Aorta (tissue), 5 donors: ENCODE results near the gene CEACAM19. TPM values are rescaled to one million over a fixed set of nuclear protein-coding genes. Genes with fewer than 3 reads are reported as not detected.
"Not testable (repeated sequence)": the region's sequence is repeated elsewhere in the genome, so short reads cannot be mapped to it uniquely, and the experiment has no call there.

Experiments
- ATAC-seq: fragments of 200-7000 bp; cut with Tn5 transposase; one replicate; pipeline ENCODE4 v1.9.1; 2022; ENCODE audit warnings: moderate library complexity; ENCODE audit not compliant: low FRiP score
- DNase-seq, 2 donors: peaks; one replicate each; pipeline ENCODE4 v3.0.0-alpha.2; 2020
- H3K27ac ChIP-seq, 2 donors: one replicate each; pipeline ENCODE4 v1.5.1; 2013; ENCODE audit warnings: low read length in 2 of 2, mild to moderate bottlenecking in 2 of 2, moderate library complexity in 2 of 2, control low read depth in 1 of 2, inconsistent platforms in 1 of 2, low read depth in 1 of 2
- H3K27me3 ChIP-seq, 2 donors: one replicate each; pipeline ENCODE4 v1.6.1; 2013; ENCODE audit warnings: control low read depth in 1 of 2, low read length in 1 of 2, mild to moderate bottlenecking in 1 of 2, moderate library complexity in 1 of 2; ENCODE audit not compliant: insufficient read depth in 2 of 2, control insufficient read depth in 1 of 2
- H3K36me3 ChIP-seq, 2 donors: one replicate each; pipeline ENCODE4 v1.6.1; 2013; ENCODE audit warnings: control low read depth in 1 of 2, low read length in 1 of 2, mild to moderate bottlenecking in 1 of 2; ENCODE audit not compliant: insufficient read depth in 2 of 2, control insufficient read depth in 1 of 2
- H3K4me1 ChIP-seq, 2 donors: one replicate each; pipeline ENCODE4 v1.6.1; 2013; ENCODE audit warnings: low read length in 2 of 2, control low read depth in 1 of 2, mild to moderate bottlenecking in 1 of 2, moderate library complexity in 1 of 2; ENCODE audit not compliant: insufficient read depth in 2 of 2, control insufficient read depth in 1 of 2
- H3K4me3 ChIP-seq, 2 donors: one replicate each; pipeline ENCODE4 v1.5.1; 2013; ENCODE audit warnings: low read length in 2 of 2, control low read depth in 1 of 2, mild to moderate bottlenecking in 1 of 2
- H3K9me3 ChIP-seq: one replicate; pipeline ENCODE4 v1.6.1; 2013; ENCODE audit warnings: mild to moderate bottlenecking, low read length; ENCODE audit not compliant: control insufficient read depth
- WGBS, 2 donors: extraction: QIAGEN DNeasy Blood & Tissue Kit; methylation state at CpG; one replicate each; pipeline ENCODE4 v1.1.7; 2013; 5-methylcytosine and 5-hydroxymethylcytosine counted together
- intact Hi-C, 2 donors: fragments of 100-400 bp; cut with DNase I; formaldehyde crosslinking; loops; one replicate each; pipeline versions ENCODE4 v1.14.2 to v1.15.0; 2022
- polyA plus RNA-seq, 2 donors: library from polyadenylated mRNA; stranded (reverse); fragments of 200-250 nt; gene quantifications; one replicate each; pipeline ENCODE4 v1.2.3, GENCODE V29; 2013
- total RNA-seq, 2 donors: library from RNA; stranded (reverse); fragmentation: NEBNext Ultra II Directional; extraction: Animal tissue kit (Norgen Biotek cat#: 25700); gene quantifications; one replicate each; pipeline ENCODE4 v1.2.1, GENCODE V29; 2021
- donor health status: healthy with polysubstance abuse.
- donor health status: Bipolar disorder and iron deficiency.
- donor health status: DM: no; HTN: no; CAD: no.
- donor health status: DM: no; HTN: no; CAD: no.
- donor health status: DM: yes; HTN: yes; CAD: no.

CEACAM19 gene
- total and polyA plus RNA-seq, 4 donors, result 1.8 to 18.4 (median 12.7) TPM

DNA sequence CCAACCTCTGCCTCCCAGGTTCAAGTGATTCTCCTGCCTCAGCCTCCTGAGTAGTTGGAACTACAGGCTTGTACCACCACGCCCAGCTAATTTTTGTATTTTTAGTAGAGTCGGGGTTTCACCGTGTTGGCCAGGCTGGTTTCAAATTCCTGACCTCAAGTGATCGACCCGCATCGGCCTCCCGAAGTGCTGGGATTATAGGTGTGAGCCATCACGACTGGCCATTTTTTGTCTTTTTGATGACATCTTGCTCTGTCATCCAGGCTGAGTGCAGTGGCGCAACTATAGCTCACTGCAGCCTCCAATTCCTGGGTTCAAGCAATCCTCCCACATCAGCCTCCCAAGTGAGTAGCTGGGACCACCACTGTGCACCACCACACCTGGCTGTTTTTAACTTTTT is 49.1 kb downstream of the CEACAM19 start:
- H3K4me1 ChIP-seq, H3K36me3 ChIP-seq, H3K27ac ChIP-seq, DNase-seq, H3K4me3 ChIP-seq, H3K9me3 ChIP-seq, H3K27me3 ChIP-seq, ATAC-seq: not testable (repeated sequence)
- intact Hi-C loops, result loop anchor here (5.0 kb wide), 3 partner anchors 33 to 122 kb away; no protein-coding TSS in a partner anchor
- WGBS, 2 donors, result 95 to 98% methylated on average over 9 of the region's 9 CpGs

DNA sequence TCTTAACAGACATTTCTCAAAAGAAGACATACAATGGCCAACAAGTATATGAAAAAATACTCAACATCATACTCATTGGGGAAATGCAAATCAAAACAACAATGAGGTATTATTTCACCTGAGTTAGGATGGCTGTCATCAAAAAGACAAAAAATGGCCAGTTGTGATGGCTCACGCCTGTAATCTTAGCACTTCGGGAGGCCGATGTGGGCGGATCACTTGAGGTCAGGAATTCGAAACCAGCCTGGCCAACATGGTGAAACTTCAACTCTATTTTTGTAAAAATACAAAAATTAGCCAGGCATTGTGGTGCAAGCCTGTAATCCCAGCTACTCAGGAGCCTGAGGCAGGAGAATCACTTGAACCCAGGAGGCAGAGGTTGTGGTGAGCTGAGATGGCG is 49.7 kb downstream of the CEACAM19 start:
- Histone ChIP-seq H3K4me3 (no peak overlapping the region), H3K9me3 (no peaks in the 10 kb centered on the region), H3K27me3 (no peaks in the 10 kb centered on the region), H3K27ac (no peak overlapping the region), H3K36me3 (no peaks in the 10 kb centered on the region), H3K4me1 (no peaks in the 10 kb centered on the region)
- ATAC-seq, result no peak
- WGBS, 2 donors, result 39 to 41% methylated on average over 6 of the region's 6 CpGs
- no peak for DNase-seq
- intact Hi-C loops, result loop anchor here (5.0 kb wide), 3 partner anchors 34 to 121 kb away; no protein-coding TSS in a partner anchor

- H3K36me3 ChIP-seq, result not testable (repeated sequence)
Measured at GRCh38 chr19:44721369-44721768, 50.1 kb downstream of the CEACAM19 start.

GRCh38 chr19:44722131-44723121 is 51.1 kb downstream of the CEACAM19 start:
- no peak overlapping the region for H3K27ac ChIP-seq
- H3K9me3 ChIP-seq, result no peaks in the 10 kb centered on the region
- intact Hi-C loops, result loop anchor here (5.0 kb wide), 3 partner anchors 35 to 120 kb away; no protein-coding TSS in a partner anchor

More at GRCh38 chr19:44721369-44721768, 50.1 kb downstream of the CEACAM19 start:
- 75 to 77% methylated on average over 5 of the region's 5 CpGs for WGBS, 2 donors
- H3K27ac ChIP-seq, H3K27me3 ChIP-seq, H3K4me3 ChIP-seq, ATAC-seq, DNase-seq, H3K4me1 ChIP-seq, H3K9me3 ChIP-seq: not testable (repeated sequence)
- intact Hi-C loops, result loop anchor here (5.0 kb wide), 3 partner anchors 34 to 121 kb away; no protein-coding TSS in a partner anchor

DNA sequence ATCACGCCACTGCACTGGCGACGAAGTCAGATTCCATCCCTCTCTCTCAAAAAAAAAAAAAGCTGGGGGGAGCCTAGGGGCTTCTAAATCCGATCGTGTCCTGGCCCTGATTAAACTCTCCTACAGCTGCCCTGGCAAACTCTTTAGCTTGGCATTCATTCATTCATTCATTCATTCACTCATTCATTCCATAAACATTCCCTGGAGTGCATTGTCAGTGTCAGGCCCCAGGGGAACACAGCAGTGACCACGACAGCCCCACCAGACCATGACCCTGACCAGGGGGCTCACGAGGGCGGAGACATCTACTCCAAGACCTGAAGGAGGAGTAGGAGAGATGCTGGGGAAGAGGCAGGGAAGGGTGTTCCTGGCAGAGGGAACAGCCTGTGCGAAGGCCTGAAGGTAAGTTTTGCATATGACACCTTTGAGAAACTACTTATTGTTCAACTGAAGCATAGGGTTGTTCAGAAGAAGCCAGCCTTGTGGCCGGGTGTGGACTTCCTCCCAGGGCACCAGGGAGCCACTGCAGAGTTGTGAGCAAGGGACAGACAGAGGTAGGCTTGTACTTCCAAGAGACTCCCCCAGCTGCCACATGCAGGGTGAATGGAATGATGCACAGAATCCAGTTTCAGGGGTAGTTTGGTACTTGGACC is 52.1 kb downstream of the CEACAM19 start:
- peak; percentile 33 for ATAC-seq
- Histone ChIP-seq H3K4me3 (no peak overlapping the region), H3K27me3 (no peaks in the 10 kb centered on the region), H3K4me1 (no peaks in the 10 kb centered on the region), H3K9me3 (no peaks in the 10 kb centered on the region), H3K27ac (no peak overlapping the region), H3K36me3 (no peaks in the 10 kb centered on the region)
- intact Hi-C loops, result loop anchor here (5.0 kb wide), 3 partner anchors 34 to 119 kb away; no protein-coding TSS in a partner anchor
- WGBS, 2 donors, result 48 to 54% methylated on average over 10 of the region's 10 CpGs
- DNase-seq, result no peak

More at GRCh38 chr19:44722131-44723121, 51.1 kb downstream of the CEACAM19 start:
- Histone ChIP-seq H3K4me1 (no peaks in the 10 kb centered on the region), H3K27me3 (no peaks in the 10 kb centered on the region), H3K4me3 (no peak overlapping the region), H3K36me3 (no peaks in the 10 kb centered on the region)
- no peak for ATAC-seq
- 72 to 76% methylated on average over 21 of the region's 21 CpGs for WGBS, 2 donors
- DNase-seq, result peak in 1 of 2 donors; percentile 72

DNA sequence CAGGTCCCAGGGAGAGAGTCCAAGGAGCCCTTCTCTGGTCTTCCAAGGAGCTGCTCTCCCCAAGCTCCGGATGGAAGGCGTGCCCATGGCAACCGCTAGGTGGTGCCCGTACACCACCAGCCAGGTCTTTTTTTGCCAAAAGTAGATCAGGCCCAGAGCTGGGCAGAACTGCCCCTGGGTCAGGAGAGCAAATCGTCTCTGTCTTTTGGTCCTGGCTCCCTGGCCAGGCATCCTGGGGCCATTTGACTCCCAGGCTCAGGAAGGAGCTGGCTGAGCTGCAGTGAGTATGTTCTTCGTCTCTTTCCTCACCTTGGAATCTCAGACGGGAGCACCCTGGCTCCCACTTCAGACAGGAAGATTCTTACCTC is 52.7 kb downstream of the CEACAM19 start:
- WGBS, 2 donors, result 12 to 13% methylated on average over 7 of the region's 7 CpGs
- DNase-seq (peak; percentile 88 to 92), ATAC-seq (peak; percentile 91)
- intact Hi-C loops, result loop anchor here (1.0 to 5.0 kb wide), 7 partner anchors 17 to 118 kb away; no protein-coding TSS in a partner anchor
- no peak overlapping the region for H3K27ac ChIP-seq
- H3K27me3 ChIP-seq, result no peaks in the 10 kb centered on the region
- no peaks in the 10 kb centered on the region for H3K9me3 ChIP-seq
- no peak overlapping the region for H3K4me3 ChIP-seq
- no peaks in the 10 kb centered on the region for H3K36me3 ChIP-seq
- no peaks in the 10 kb centered on the region for H3K4me1 ChIP-seq

DNA sequence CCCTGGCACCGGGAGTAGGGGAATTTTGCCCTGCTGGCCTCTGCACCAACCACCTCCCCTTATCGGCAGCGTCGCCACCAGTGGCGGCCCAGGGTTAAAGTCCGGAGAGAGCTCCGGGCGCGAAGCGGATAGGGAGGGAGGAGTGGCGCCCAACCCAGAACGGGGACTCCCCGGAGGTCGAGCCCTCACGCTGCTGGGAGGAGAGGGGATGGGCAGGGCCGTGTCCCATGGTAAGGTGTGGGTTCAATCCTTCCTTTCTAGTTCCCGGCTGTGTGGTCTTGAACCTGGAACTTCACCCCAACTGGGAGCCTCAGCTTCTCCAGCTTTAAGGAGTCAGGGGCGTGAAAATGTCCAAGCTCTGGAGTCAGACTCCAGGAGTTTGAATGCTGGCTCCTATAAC is 54.0 kb downstream of the CEACAM19 start:
- intact Hi-C loops, result loop anchor here (2.0 kb wide), 3 partner anchors 16 to 46 kb away; no protein-coding TSS in a partner anchor
- Histone ChIP-seq H3K4me3 (no peak overlapping the region), H3K4me1 (no peaks in the 10 kb centered on the region), H3K27me3 (no peaks in the 10 kb centered on the region), H3K36me3 (no peaks in the 10 kb centered on the region), H3K27ac (no peak overlapping the region), H3K9me3 (no peaks in the 10 kb centered on the region)
- peak; percentile 20 for ATAC-seq
- WGBS, 2 donors, result 16 to 18% methylated on average over 18 of the region's 18 CpGs
- DNase-seq, result no peak

- no peak for ATAC-seq
- 92 to 93% methylated on average over 5 of the region's 5 CpGs for WGBS, 2 donors
- no peaks in the 10 kb centered on the region for H3K36me3 ChIP-seq
- no peak overlapping the region for H3K4me3 ChIP-seq
- no peaks in the 10 kb centered on the region for H3K27me3 ChIP-seq
- H3K9me3 ChIP-seq, result no peaks in the 10 kb centered on the region
- H3K27ac ChIP-seq, result no peak overlapping the region
- intact Hi-C loops, result loop anchor here (2.0 kb wide), 3 partner anchors 15 to 45 kb away; no protein-coding TSS in a partner anchor
- no peak for DNase-seq
- H3K4me1 ChIP-seq, result no peaks in the 10 kb centered on the region
Measured at GRCh38 chr19:44725684-44726083, 54.4 kb downstream of the CEACAM19 start.
